Breast epithelium (tissue), 3 donors: ENCODE data around the gene PREP.

ENCODE experiments used
- CTCF ChIP-seq, 3 donors: fragments of 450-650 bp; IDR thresholded peaks; one replicate each; pipeline ENCODE4 v1.5.1; 2016 to 2017; ENCODE audit warnings: antibody characterized with exemption in 3 of 3, mild to moderate bottlenecking in 3 of 3, moderate library complexity in 3 of 3
- POLR2A ChIP-seq: fragments of 450-650 bp; IDR thresholded peaks from one replicate; pipeline ENCODE4 v1.6.1; 2016; ENCODE audit warnings: antibody characterized with exemption, mild to moderate bottlenecking, moderate library complexity

- TF ChIP-seq POLR2A (no peak), CTCF (IDR thresholded peaks at IDR 0.05) (no peak)
Observed at GRCh38 chr6:105369145-105369544, 33.7 kb downstream of the PREP start.
